HCT116 (cell line): ENCODE measurements around the gene OR13J1. TPM values are rescaled to one million over a fixed set of nuclear protein-coding genes. Genes with fewer than 3 reads are reported as not detected.

Experiments
- ATAC-seq: fragments of 200-7000 bp; cut with Tn5 transposase; 2 replicates; pipeline ENCODE4 v1.9.1; 2020; ENCODE audit warnings: mild to moderate bottlenecking, moderate library complexity
- BruUV-seq: library from RNA; stranded (reverse); fragments of 400-500 nt; replicated peaks from 2 replicates; lab custom pipeline; 2021; lab: Mats Ljungman, UMichigan
- CTCF ChIA-PET: fragments of 300-600 bp; sonication (Branson Sonifier 250); formaldehyde crosslinking; loops from one replicate; lab custom pipeline; 2021; ENCODE audit warnings: antibody characterized with exemption; lab: Charles Lee
- POLR2A ChIA-PET: fragments of 300-600, 350-600 bp; sonication (Branson Sonifier 250); formaldehyde crosslinking; loops from one replicate; lab custom pipeline; 2021; ENCODE audit warnings: antibody characterized with exemption; lab: Charles Lee
- RAD21 ChIA-PET, 2 experiments: fragments of 300-600 bp; sonication (Branson Sonifier 250); formaldehyde crosslinking; loops; one replicate each; lab custom pipeline; 2023; ENCODE audit warnings: low total read pairs in 2 of 2; ENCODE audit not compliant: uncharacterized antibody in 2 of 2, unreplicated experiment in 2 of 2, low non-redundant PET in 1 of 2; lab: Charles Lee
- DNase-seq: peaks from one replicate; pipeline ENCODE4 v3.0.0-alpha.2; 2010; ENCODE audit warnings: low read depth, low spot score
- H2AFZ ChIP-seq: fragments of 200-600 bp; shearing (Covaris generic), sonication (generic); 2 replicates; pipeline ENCODE4 v1.6.1; 2017; ENCODE audit warnings: low read depth, mixed run types, mixed read lengths, antibody characterized with exemption, low read length; ENCODE audit not compliant: poor library complexity, severe bottlenecking
- H3K27ac ChIP-seq: 2 replicates; pipeline ENCODE4 v1.5.1; 2012; ENCODE audit warnings: low read depth, low read length
- H3K27me3 ChIP-seq: fragments of 200-600 bp; sonication (generic); 2 replicates; pipeline ENCODE4 v1.6.1; 2016; ENCODE audit warnings: mixed run types, low read length, mixed read lengths; ENCODE audit not compliant: insufficient read depth
- H3K36me3 ChIP-seq, 2 experiments: fragments of 200-500 bp in 1 of 2; fragments of 200-600 bp in 1 of 2; sonication (Bioruptor generic) in 1 of 2; sonication (generic) in 1 of 2; 2 replicates each; pipeline versions ENCODE4 v1.5.1 to v1.6.1; 2014 to 2016; ENCODE audit warnings: low read length in 2 of 2, inconsistent platforms in 1 of 2, mixed read lengths in 1 of 2, mixed run types in 1 of 2; ENCODE audit not compliant: insufficient read depth in 2 of 2, control insufficient read depth in 1 of 2
- H3K4me1 ChIP-seq, 2 experiments: fragments of 200-600 bp in 1 of 2; sonication (generic) in 1 of 2; 2 replicates each; pipeline versions ENCODE4 v1.5.1 to v1.6.1; 2012 to 2017; ENCODE audit warnings: low read length in 2 of 2, inconsistent platforms in 1 of 2, mild to moderate bottlenecking in 1 of 2, mixed read lengths in 1 of 2, mixed run types in 1 of 2, moderate library complexity in 1 of 2; ENCODE audit not compliant: insufficient read depth in 2 of 2, control insufficient read depth in 1 of 2
- H3K4me2 ChIP-seq: fragments of 200-600 bp; sonication (generic); 2 replicates; pipeline ENCODE4 v1.6.1; 2017; ENCODE audit warnings: mixed run types, low read length, mixed read lengths
- H3K4me3 ChIP-seq, 2 experiments: fragments of 200-600 bp in 1 of 2; sonication (generic) in 1 of 2; replicated peaks in 1 of 2; 2 replicates each; pipeline ENCODE4 v1.5.1; 2011 to 2016; ENCODE audit warnings: low read length in 2 of 2, control low read depth in 1 of 2, low read depth in 1 of 2, mild to moderate bottlenecking in 1 of 2, mixed read lengths in 1 of 2, mixed run types in 1 of 2
- H3K79me2 ChIP-seq: fragments of 200-600 bp; sonication (generic); 2 replicates; pipeline ENCODE4 v1.6.1; 2017; ENCODE audit warnings: mild to moderate bottlenecking, mixed run types, low read length, moderate library complexity, mixed read lengths; ENCODE audit not compliant: insufficient read depth
- H3K9ac ChIP-seq: fragments of 200-600 bp; sonication (generic); 2 replicates; pipeline ENCODE4 v1.6.1; 2016; ENCODE audit warnings: low read length, mixed read lengths
- H3K9me2 ChIP-seq: fragments of 200-600 bp; sonication (generic), shearing (Covaris generic); 2 replicates; pipeline ENCODE4 v1.6.1; 2017; ENCODE audit warnings: mixed run types, mild to moderate bottlenecking, moderate library complexity; ENCODE audit not compliant: insufficient read depth
- H3K9me3 ChIP-seq, 2 experiments: fragments of 200-500 bp in 1 of 2; fragments of 200-600 bp in 1 of 2; sonication (Bioruptor generic) in 1 of 2; sonication (generic) in 1 of 2; 2 replicates each; pipeline ENCODE4 v1.6.1; 2014 to 2017; ENCODE audit warnings: low read length in 2 of 2, mixed read lengths in 2 of 2, inconsistent platforms in 1 of 2, low read depth in 1 of 2, mild to moderate bottlenecking in 1 of 2, mixed run types in 1 of 2, moderate library complexity in 1 of 2; ENCODE audit not compliant: control insufficient read depth in 1 of 2, insufficient read depth in 1 of 2
- H4K20me1 ChIP-seq: fragments of 200-600 bp; sonication (generic), shearing (Covaris generic); 2 replicates; pipeline ENCODE4 v1.6.1; 2017; ENCODE audit warnings: mixed run types, mild to moderate bottlenecking, moderate library complexity; ENCODE audit not compliant: insufficient read depth
- ATF3 ChIP-seq: IDR thresholded peaks from 2 replicates; pipeline ENCODE4 v1.6.1; 2012
- CBX3 ChIP-seq: IDR thresholded peaks from 2 replicates; pipeline ENCODE4 v1.6.1; 2012; ENCODE audit warnings: low read depth
- CEBPB ChIP-seq: IDR thresholded peaks from 2 replicates; pipeline ENCODE4 v1.6.1; 2012; ENCODE audit warnings: low read depth
- EGR1 ChIP-seq: IDR thresholded peaks from 2 replicates; pipeline ENCODE4 v1.6.1; 2012; ENCODE audit warnings: low read depth
- ELF1 ChIP-seq: IDR thresholded peaks from 2 replicates; pipeline ENCODE4 v1.6.1; 2012; ENCODE audit warnings: low read depth, borderline replicate concordance
- EZH2 ChIP-seq: fragments of 200-600 bp; sonication (generic); IDR thresholded peaks from 2 replicates; pipeline ENCODE4 v1.6.1; 2017; ENCODE audit warnings: antibody characterized with exemption, mixed run types
- FOSL1 ChIP-seq: IDR thresholded peaks from 2 replicates; pipeline ENCODE4 v1.6.1; 2012; ENCODE audit warnings: low read depth
- JUND ChIP-seq: IDR thresholded peaks from 2 replicates; pipeline ENCODE4 v1.6.1; 2012
- MAX ChIP-seq: IDR thresholded peaks from 2 replicates; pipeline ENCODE4 v1.6.1; 2012
- POLR2AphosphoS5 ChIP-seq: IDR thresholded peaks from 2 replicates; pipeline ENCODE4 v1.6.1; 2011; ENCODE audit warnings: mild to moderate bottlenecking, low read depth, low read length, moderate library complexity
- SIN3A ChIP-seq: IDR thresholded peaks from 2 replicates; pipeline ENCODE4 v1.6.1; 2012; ENCODE audit warnings: low read depth
- SP1 ChIP-seq: IDR thresholded peaks from 2 replicates; pipeline ENCODE4 v1.6.1; 2012; ENCODE audit warnings: low read depth
- SRF ChIP-seq: IDR thresholded peaks from 2 replicates; pipeline ENCODE4 v1.6.1; 2012; ENCODE audit warnings: low read depth
- TCF7L2 ChIP-seq: IDR thresholded peaks from 2 replicates; pipeline ENCODE4 v1.7.0; 2011; ENCODE audit warnings: borderline replicate concordance, inconsistent platforms; ENCODE audit not compliant: insufficient read depth, insufficient read length; ENCODE audit errors: extremely low read depth
- YY1 ChIP-seq: IDR thresholded peaks from 2 replicates; pipeline ENCODE4 v1.6.1; 2011; ENCODE audit warnings: low read length, low read depth, moderate library complexity, mild to moderate bottlenecking; ENCODE audit not compliant: insufficient replicate concordance; ENCODE audit errors: extremely low read depth
- ZFX ChIP-seq: fragments of 450-650 bp; IDR thresholded peaks from 2 replicates; pipeline ENCODE4 v1.6.1; 2017
- ZNF274 ChIP-seq: fragments of 200-500 bp; sonication (Bioruptor generic); IDR thresholded peaks from 2 replicates; pipeline ENCODE4 v1.6.1; 2014; ENCODE audit warnings: mild to moderate bottlenecking, low read depth, low read length, inconsistent platforms
- intact Hi-C: fragments of 100-400 bp; cut with micrococcal nuclease; formaldehyde crosslinking; loops from 2 replicates; pipeline ENCODE4 v1.10.0; 2022
- total RNA-seq: library from RNA; stranded (reverse); gene quantifications from one replicate; pipeline ENCODE4 v1.2.1, GENCODE V29; 2021; ENCODE audit not compliant: unreplicated experiment

OR13J1 gene
- total RNA-seq, 1 experiment from 2014 or later = not detected

GRCh38 chr9:35856882-35857281 lies 13.3 kb downstream of the OR13J1 start:
- peaks cover 3% of the 10 kb centered on the region; the same call in 1 of the 2 replicates for H3K27me3 ChIP-seq
- no peak for TF ChIP-seq ATF3
- no peak for TF ChIP-seq CEBPB
- TF ChIP-seq TCF7L2 = no peak
- no peak for TF ChIP-seq EGR1
- no peak for TF ChIP-seq SIN3A
- TF ChIP-seq ELF1 = no peak
- no peak for TF ChIP-seq FOSL1
- TF ChIP-seq ZNF274 = no peak
- TF ChIP-seq CBX3 = no peak
- BruUV-seq = no TSS peak
- RAD21 ChIA-PET = no interaction called here
- H3K9me2 ChIP-seq = no peaks in the 10 kb centered on the region
- no peak overlapping the region for H2AFZ ChIP-seq
- no peak overlapping the region for H3K9ac ChIP-seq
- H3K4me3 ChIP-seq = no peak overlapping the region
- CTCF ChIA-PET = interaction anchor here (1.6 kb wide), 1 partner anchor 25 kb away, joined by 5 read pairs; no protein-coding TSS in a partner anchor
- POLR2A ChIA-PET = no interaction called here
- intact Hi-C loops = no loop called here
- H3K4me2 ChIP-seq = no peak overlapping the region
- DNase-seq (no peak), ATAC-seq (no peak)
- H3K79me2 ChIP-seq = no peaks in the 10 kb centered on the region
- H3K9me3 ChIP-seq = no peaks in the 10 kb centered on the region
- no peaks in the 10 kb centered on the region for H3K36me3 ChIP-seq
- H3K27ac ChIP-seq = no peak overlapping the region
- H3K4me1 ChIP-seq = no peaks in the 10 kb centered on the region
- no peaks in the 10 kb centered on the region for H4K20me1 ChIP-seq

DNA sequence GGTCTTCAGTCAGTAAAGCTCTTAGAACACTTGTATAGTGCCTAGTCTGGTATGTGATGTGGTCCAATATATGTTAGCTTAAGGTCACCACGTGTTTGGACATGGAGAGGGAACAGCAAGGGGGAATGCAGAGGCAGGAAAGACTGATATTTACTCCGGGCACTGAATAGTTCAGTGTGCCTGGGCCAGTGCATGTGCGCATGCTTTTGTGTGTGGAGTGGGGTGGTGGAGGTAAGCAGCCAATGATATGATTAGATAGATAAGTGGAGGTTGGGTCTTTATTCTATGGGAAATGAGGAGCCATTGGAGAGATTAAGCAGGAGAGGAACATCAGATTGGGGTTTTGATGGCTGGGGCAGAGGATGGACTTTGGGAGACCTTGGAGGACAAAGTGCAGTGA lies 14.0 kb downstream of the OR13J1 start:
- Histone ChIP-seq H3K4me1 (no peaks in the 10 kb centered on the region), H3K9me2 (no peaks in the 10 kb centered on the region), H3K27ac (no peak overlapping the region), H3K36me3 (no peaks in the 10 kb centered on the region), H3K4me3 (no peak overlapping the region), H3K4me2 (no peak overlapping the region), H3K79me2 (no peaks in the 10 kb centered on the region), H3K27me3 (peaks cover 3% of the 10 kb centered on the region; the same call in 1 of the 2 replicates), H3K9ac (no peak overlapping the region), H2AFZ (no peak overlapping the region), H3K9me3 (no peaks in the 10 kb centered on the region), H4K20me1 (no peaks in the 10 kb centered on the region)
- ATAC-seq (no peak), DNase-seq (no peak)
- POLR2A ChIA-PET = no interaction called here
- no TSS peak for BruUV-seq
- TF ChIP-seq ZNF274 (no peak), SIN3A (no peak), SP1 (no peak), CEBPB (no peak), TCF7L2 (no peak), CBX3 (no peak), MAX (no peak), EZH2 (no peak), ELF1 (no peak), YY1 (no peak), ZFX (no peak), SRF (no peak), JUND (no peak), POLR2AphosphoS5 (no peak)
- intact Hi-C loops = no loop called here
- RAD21 ChIA-PET = no interaction called here
- CTCF ChIA-PET = interaction anchor here (1.6 kb wide), 1 partner anchor 26 kb away, joined by 5 read pairs; no protein-coding TSS in a partner anchor
